NCI-H187 (cell line): ENCODE results near the gene GRID2.

Experiments
- DNase-seq, 2 experiments: peaks; one replicate each; lab custom pipeline; 2025; lab: John Stamatoyannopoulos, UW

The GRID2 gene

DNA sequence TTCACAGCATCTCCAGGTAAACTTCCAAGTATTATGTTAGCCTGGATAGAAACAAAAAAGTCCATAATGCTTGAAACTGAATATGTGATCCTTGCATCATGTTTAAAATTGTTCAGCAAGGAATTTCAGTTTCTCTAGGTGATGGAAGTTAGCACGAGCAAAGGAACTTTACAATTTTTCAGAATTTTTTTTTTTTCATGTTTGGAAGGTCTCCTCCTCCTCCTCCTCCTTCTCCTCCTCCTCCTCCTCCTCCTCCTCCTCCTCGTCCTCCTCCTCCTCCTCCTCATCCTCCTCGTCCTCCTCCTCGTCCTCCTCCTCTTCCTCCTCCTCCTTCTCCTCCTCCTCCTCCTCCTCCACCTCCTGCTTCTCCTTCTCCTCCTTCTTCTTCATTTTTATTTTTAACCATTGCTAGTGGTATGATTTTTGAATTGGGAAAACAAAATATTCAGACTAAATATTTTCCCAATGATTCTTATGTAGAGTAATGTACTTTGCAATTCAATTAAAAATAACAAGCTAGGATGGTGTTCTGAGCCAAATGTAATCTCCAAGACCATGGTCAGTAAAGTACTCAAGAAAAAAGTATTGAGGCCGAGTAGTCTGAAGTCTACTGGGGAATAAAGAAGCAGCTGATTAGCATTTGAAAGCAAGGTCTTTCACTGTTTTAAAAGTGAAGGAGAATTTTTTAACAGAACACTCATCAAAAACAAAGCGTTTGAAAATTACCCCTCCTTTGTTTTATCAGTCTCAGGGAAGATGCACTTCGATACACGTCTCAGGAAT is 1103.9 kb downstream of the GRID2 start:
- no peak for DNase-seq

DNA sequence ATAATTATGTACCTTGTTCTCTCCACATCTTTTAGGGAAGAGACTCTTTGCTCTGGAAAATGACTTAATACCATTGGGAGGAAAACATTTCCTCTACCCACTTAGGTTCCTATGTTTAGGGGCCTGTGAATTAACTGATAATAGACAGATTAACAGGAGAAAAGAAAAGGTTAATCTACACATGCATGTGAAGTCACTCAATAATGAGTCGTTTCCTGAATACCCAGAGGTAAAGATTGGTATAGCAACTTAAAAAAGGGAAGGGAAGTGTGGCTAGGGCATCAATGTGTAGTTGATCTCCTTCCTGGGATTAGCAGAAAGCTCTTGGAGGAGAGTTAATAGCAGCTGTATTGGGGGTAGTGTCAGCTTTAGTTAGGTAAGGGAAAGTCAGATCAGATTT is 1105.3 kb downstream of the GRID2 start:
- no peak for DNase-seq

DNA sequence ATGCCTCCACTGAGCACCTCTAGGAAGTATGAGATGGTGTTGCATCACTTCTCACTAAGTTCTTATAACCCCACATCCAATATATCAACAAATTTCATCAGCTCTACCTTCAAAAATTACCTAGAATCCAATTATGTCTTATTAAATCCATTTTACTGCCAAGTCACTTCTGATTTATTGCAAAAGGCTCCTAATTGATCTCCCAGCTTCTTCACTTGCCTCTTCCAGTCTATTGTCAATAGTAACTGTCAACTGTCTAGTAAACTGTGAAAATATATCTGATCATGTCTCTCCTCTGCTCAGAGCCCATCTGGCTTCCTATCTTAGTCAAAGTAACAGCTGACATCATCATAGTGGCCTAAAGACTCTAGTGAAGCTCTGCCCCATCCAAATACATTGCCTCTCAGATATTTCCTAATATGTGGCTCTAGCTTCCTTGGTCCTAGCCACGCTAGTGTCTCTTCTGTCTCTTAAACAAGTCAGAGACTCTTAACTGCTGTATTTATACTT is 1110.3 kb downstream of the GRID2 start:
- DNase-seq: no peak

DNA sequence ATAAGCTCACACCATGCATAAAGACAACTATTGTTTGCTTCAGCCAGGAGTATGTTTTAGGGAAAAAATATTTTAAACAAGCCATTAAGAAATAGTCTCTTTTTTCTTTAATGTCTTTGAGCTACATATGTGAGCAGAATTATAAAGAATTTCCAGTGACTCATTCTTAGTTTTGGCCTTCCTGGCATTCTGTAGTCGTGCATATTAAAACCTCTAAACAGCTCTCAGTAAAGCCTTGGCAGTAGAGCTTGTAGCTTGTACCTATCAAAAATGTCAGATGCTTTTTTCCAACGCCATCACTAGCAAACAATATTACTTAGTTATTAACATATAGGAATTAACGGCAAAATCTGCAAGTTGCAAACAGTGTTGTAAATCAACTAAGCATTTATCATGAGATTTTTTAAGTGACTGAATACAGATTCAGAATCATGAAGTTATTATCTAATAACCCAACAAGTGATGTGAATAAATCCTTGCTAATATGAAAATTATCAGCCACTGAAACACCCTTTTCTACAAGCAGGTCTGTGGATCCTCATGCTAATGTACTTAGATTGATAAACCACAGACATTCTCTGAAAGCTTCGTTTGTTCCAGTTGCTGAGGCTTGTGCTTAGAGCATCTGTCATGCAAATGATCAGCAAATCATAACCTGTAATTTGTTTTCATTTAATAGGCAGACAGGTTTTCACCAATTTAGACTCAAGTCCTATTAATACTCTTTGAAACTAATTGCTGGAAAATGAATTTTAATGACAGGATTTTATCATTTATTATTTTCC is 1112.8 kb downstream of the GRID2 start:
- DNase-seq: no peak

DNA sequence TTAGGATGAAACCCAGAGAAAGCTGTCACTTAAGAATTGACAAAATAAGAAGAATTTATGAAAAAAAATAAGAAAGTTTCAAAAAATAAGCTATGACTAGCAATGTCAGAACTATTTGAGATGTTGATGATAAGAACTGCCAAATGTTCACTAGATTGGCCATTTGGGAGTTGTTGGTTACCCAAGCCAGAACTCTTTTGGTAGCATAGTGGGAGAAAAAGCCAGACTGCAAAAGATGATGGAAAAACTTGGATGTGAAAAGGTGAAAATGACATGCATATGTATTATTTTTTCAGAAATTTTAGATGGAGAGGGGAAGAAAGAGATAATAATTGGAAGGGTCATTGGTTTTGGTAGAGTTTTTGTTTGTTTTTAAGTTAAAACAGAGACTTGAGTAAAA is 1127.6 kb downstream of the GRID2 start:
- DNase-seq: no peak

DNA sequence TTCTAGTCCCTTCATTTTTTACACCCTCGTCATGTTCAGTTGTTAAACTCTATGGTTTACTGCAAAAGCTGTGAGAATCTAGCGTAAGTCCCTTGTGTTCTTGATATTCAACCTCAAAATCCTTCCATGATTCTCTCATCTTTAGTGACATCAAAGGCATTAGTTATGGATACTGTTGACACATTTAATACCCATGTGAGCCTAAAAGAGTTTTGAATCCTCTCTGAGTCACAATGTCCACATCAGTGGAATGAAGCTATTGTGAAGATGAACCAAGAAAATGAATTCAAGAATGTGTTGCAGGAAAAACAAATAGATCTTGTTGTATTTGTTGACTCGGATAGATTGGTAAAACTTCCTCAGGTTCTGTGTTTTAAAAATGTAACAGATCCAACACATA is 1130.1 kb downstream of the GRID2 start:
- no peak for DNase-seq

DNA sequence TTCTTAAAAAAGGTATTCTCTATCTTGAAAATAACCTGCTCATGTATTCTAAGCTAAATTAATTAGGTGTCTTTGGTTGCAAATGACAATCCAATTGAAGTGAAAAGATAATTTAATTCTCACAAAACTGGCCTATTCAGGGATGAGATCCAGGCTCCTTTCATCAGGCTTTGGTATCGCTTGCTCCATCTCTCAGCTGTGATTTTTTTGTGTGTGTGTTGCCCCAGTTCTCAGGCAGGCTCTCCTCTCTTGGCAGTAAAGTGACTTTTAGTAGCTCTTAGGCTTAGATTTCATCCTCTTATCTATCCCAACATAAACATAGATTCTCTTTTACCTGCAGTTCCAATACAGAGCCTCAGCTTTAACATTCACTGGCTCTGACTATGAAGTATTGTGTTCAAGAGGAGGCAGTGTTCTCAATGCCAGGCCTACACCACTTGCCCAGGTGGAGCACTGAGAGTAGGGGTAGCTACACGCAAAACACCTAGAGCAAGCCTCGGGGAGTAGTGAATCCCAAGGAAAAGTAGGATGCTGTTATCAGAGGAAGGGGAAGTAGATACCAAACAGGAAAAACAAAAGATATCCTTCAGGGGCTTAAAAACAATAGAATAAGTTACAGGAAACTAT is 1132.3 kb downstream of the GRID2 start:
- no peak for DNase-seq

DNA sequence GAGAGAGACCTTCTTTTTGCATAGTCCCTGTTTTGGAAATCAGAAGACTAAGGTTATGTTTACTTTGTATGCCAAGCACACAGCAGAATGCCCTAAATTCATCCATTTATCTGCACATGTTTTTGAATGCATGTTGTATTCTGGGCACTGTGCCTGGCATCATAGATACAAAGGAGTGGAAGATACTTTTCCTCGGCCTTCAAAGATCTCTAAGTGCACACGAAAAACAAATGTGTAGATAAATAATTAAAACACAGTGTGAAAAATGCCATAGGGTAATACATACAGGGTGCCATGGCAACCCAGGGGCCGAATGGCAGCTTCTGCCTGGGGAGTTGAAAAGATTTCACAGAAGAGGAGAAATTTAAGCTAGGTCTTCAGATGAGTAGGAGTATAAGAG is 1134.2 kb downstream of the GRID2 start:
- DNase-seq: no peak

DNA sequence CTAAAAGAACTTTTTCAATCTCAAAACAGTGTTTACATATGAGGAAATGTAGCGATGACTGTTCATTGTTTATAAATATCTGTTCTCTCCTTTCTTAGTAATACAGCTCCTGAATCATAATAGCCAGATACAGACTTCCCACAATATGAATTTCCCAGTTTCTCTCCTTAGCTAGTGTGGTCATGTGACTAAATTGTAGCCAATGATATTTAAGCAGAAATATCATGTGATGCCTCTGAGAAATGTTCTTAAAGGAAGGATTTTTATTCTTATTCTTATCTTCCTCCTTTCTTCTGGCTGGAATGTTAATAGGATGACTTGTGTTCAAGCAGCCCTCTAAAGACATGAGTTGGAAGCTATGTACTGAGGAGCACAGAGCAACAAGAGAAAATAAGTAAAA is 1141.1 kb downstream of the GRID2 start:
- DNase-seq: no peak

DNA sequence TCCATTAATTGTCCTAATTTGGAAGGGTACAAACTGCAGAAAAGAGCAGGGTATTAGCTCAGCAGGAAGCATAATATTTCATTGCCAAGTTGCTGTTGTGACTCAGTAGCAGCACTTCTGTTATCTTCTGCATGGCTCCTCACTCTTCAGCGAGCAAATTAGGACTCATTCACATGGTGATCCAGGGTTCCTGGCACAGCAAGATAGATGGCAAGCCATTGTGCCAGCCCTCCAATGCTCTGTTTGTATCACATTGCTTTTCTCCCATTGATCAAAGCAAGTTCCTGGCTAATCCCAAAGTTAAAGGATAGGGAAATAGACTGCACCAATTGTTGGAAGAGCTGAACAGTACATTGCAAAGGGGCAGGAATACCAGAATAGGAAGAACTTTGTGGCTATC is 1142.3 kb downstream of the GRID2 start:
- no peak for DNase-seq

DNA sequence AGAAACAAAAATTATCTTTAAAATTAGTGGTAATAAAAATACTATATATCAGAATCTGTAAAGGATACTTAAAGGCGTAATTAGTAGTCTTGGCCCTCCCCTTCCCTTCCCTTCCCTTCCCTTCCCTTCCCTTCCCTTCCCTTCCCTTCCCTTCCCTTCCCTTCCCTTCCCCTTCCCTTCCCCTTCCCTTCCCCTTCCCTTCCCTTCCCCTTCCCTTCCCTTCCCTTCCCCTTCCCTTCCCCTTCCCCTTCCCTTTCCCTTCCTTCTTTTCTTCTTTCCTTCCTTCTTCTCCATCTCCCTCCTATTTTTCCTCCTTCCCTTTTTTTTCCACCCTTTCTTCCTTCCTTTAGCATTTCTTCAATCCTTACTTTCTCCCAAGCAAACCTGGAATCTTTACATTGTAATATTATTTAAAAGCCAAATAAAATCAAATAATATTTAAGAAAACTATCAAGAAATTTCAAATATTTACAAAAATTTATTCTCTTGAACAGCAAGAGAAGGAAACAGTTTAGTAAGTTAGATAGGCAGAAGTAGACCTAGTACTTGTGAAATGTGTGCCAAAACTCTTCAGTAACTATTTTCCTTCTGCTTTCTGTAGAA is 1145.0 kb downstream of the GRID2 start:
- no peak for DNase-seq

DNA sequence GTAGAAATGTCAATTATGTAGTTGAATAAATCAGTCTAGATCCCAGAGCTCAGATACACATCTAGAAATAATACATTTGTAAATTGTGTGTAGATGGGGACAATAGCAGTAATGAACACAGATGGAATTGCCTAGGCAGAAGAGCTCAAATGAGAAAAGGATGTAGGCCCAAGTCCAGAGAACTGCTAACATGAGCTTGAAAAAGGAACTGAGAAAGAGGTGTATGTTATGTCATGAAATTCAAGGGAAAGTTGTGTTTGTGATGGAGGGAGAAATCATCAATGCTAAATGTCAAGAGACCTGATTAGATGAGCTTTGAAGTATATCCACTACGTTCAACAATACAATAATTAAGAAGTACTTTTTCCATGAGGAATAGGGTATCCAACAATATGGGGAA is 1148.2 kb downstream of the GRID2 start:
- no peak for DNase-seq

DNA sequence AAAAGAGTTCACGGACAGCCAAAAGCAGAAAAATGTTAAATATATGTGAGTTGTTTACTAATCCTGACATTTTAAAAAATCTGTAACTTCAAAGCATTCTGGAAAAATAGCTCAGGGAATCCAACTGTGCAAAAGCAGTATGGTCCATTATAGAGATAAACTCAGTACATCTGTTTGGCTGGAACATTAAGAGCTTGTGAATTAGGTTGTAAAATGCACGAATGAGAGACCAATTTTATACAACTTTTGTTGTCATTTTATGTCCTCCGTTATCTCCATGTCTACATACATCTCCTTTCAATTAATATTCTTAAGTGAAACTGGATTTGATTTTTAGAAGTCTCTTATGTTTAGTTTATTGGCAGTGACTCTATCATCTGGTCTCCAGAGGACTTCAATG is 1157.8 kb downstream of the GRID2 start:
- no peak for DNase-seq

DNA sequence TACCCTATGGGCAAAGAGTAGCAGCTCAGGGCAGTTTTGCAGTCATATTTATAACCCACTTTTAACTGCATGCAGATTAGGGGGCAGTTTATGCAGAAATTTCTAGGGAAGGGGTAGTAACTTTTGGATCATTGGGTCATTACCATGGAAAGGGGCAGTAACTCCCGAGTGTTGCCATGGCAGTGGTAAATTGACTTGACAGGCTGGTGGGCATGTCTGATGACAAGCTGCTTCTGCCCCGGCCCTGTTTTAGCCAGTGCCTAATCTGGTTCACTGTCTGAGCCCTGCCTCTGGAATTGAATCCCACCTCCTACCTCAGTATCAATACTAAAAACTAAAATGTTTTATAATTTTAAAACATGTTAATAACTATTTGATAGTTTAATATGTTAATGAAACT is 1162.7 kb downstream of the GRID2 start:
- no peak for DNase-seq

DNA sequence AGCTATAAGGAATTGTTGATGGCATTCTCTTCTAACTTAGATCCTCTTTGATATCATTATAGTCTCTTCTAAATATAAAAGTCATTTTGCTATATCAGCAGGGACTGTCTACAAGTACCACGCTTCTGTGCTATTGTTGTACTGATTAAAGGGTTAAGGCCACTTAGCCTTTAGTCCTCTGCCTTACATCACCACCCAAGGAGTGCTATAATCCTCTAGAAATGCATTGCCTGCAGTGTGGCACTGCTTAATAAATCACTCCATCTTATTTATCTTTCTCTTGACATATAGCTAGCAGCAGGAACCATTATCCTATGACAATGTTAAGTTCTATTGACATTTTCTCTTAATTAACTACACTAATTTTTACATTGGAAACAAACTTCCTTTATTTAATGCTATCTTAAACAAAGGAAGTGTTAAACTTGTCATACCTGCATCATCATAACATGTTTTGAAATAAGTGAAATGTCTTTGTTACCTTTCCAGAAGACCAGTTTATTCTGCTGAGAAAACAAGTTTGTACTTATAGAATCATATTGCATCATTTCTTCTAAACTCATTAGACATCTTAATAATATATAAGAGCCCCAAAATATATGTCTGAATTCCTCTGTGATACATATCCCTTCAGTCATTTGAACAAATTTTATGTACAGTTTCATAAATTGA is 1163.9 kb downstream of the GRID2 start:
- DNase-seq: no peak

DNA sequence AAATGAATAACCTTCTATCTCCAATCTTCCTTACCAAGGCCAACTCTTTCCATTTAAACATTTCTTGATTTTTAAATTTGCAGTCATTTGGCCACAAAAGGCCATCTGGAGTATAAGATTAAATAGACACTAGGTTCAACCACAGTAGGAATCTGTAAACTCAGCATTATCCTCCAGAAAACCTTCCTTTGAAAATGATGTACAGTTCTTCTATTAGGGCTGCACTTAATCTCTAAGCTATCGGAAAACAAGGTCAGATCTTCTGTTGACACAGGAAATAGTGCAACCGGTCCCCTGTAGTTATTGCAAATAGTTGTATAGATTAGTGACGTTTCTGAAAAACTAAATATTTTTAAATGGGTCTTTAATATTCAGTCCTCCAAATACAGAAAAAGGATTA is 1165.8 kb downstream of the GRID2 start:
- no peak for DNase-seq

DNA sequence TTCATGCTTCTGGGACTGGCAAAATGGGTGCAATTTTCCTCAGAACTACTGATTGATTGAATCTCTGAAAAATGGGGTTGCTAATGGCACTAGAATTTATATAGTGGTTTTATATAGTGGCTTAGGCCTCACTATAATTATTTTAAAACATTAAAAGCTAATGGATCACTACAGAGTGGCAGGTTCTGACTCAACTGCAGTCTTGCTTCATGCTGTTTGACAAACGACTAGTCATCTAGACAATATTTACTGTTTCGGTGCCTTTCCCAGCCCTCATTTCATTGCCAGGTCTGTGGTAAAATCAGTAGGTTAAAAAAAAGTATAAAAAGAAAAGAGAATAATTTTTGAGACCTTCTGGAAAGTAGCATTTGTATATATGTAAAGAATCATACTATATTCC is 1172.0 kb downstream of the GRID2 start:
- DNase-seq: no peak

DNA sequence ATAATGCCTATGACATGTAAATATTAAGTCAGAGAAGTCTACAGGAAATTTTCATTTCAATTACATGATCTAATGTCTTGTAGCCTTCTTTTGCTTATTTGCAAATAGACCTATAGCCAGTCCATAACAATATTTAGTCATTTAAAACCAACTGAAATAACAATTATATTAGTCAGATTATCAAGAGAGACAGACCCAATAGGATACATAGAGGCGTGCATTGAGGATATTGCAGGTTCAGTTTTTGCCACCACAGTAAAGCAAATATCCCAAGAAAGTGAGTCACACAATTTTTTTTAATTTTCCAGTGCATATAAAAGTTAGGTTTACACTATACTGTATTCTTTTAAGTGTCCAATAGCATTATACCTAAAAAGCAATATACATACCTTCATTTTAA is 1175.0 kb downstream of the GRID2 start:
- no peak for DNase-seq

DNA sequence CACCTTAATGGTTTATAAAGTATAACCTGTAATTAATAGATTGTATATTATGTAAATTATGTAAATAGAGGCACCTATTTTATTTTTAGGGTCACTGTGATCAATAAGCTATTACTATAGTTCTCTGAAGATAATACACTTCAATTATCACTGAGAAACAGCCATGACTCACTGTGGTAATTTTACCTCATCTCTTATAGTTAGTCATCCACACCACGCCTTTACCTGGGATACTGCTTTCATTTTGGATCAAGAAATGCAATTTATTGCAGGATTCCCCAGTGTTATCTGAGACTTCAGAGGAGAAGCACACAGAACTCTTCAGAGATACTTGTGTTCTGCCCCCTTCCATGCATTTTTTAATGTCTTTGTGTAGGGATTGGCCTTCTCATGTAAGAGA is 1176.7 kb downstream of the GRID2 start:
- DNase-seq: no peak

DNA sequence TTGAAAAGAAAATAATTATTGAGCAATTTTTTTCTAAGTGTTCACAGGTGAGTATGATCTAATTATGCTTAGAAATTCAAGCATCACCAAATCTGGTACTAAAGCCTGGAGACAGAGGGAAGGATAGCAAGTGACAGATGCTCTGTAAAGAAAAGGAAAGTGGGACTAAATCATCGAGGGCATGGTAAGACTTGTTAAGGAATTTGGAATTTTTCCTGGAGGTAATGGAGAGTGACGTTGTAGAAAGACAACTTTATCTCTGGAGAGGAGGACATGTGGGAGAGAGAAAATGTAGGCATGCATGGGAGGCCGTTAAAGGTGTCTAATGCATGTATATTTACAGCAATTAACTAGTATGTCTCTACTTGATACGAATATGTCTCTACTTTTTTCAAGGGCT is 1191.6 kb downstream of the GRID2 start:
- DNase-seq: no peak

DNA sequence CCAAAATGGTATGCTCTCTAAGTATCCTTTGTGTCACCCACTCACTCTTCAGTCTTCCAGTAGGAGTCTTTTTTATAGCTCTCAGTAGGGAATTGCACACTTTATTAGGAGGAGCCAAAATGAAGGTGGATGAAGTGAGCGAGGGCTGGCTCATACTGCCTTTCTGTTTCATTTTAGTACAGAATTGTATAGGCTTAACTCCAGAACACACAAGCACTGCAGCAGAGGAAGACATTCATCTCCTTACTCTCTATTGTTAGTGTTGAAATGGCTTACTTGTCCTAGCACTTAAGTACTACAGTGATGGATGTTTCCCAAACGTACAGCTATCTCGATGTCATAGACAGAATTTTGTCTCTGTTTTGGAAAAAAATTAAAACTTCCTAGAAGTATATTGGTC is 1197.5 kb downstream of the GRID2 start:
- DNase-seq: no peak

DNA sequence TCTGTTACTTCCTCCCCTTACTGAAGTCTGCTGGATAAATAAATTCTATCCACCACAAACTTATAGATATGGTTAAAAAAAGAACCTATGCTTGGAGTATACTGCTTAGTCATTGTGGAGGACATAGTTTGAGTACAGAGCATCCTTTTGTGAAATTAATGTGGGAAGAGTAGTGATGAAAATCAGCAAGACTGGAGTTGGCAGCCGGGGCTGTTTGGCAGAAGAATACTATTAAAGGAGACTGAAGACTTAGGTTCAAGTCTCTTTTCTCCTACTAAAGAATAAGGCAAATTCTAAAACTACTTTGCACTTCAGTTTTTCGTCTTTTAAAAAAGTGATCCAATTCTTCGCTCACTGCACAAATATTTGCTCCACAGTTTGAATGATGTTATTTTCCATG is 1198.2 kb downstream of the GRID2 start:
- no peak for DNase-seq
